ENCODE measurements around the gene C16orf90.

DNA sequence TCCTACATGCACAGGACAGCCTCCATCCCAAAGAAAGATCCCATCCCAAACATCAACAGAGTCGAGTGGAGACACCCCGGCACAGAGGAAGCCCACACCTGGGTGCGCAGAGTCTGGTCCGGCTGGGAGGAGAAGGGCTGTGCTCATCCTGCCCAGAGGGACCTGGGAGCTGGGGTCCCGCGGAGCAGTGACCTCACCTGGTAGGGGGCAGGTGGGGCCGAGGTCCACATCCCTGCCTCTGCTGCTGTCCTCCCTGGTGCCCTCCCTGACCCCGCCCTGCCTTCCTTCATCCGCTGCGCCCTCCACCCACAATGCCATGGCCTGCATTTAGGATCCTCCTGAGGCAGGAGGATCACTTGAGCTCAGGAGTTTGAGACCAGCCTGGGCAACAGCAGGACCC is 2.9 kb downstream of the C16orf90 start:
- TF ChIP-seq, protein P1, sequence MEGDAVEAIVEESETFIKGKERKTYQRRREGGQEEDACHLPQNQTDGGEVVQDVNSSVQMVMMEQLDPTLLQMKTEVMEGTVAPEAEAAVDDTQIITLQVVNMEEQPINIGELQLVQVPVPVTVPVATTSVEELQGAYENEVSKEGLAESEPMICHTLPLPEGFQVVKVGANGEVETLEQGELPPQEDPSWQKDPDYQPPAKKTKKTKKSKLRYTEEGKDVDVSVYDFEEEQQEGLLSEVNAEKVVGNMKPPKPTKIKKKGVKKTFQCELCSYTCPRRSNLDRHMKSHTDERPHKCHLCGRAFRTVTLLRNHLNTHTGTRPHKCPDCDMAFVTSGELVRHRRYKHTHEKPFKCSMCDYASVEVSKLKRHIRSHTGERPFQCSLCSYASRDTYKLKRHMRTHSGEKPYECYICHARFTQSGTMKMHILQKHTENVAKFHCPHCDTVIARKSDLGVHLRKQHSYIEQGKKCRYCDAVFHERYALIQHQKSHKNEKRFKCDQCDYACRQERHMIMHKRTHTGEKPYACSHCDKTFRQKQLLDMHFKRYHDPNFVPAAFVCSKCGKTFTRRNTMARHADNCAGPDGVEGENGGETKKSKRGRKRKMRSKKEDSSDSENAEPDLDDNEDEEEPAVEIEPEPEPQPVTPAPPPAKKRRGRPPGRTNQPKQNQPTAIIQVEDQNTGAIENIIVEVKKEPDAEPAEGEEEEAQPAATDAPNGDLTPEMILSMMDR (conservative IDR thresholded peaks at IDR 0.05; ENCODE audit: low read depth, low read length) = no peak
- TF ChIP-seq EZH2 (IDR thresholded peaks at IDR 0.05; ENCODE audit: borderline replicate concordance, low read depth, low read length, poor library complexity, severe bottlenecking) = no peak
